Endothelial cell (in vitro differentiated cells): ENCODE results near the gene HERC2. TPM values are rescaled to one million over a fixed set of nuclear protein-coding genes. Genes with fewer than 3 reads are reported as not detected.

Experiments
- DNase-seq: peaks from one replicate; pipeline ENCODE4 v3.0.0; 2021; ENCODE audit warnings: low spot score
- H3K27ac Mint-ChIP-seq: one replicate; pipeline ENCODE4 v1.8.0; 2021; ENCODE audit warnings: mixed read lengths, inconsistent platforms; ENCODE audit not compliant: unreplicated experiment
- H3K27me3 Mint-ChIP-seq: one replicate; pipeline ENCODE4 v1.8.0; 2021; ENCODE audit warnings: mild to moderate bottlenecking, moderate library complexity, mixed read lengths, inconsistent platforms; ENCODE audit not compliant: unreplicated experiment
- H3K36me3 Mint-ChIP-seq: one replicate; pipeline ENCODE4 v1.8.0; 2021; ENCODE audit warnings: mild to moderate bottlenecking, low read depth, mixed read lengths, inconsistent platforms; ENCODE audit not compliant: unreplicated experiment
- H3K4me1 Mint-ChIP-seq: one replicate; pipeline ENCODE4 v1.8.0; 2021; ENCODE audit warnings: mild to moderate bottlenecking, mixed read lengths, inconsistent platforms; ENCODE audit not compliant: unreplicated experiment
- H3K4me3 Mint-ChIP-seq: one replicate; pipeline ENCODE4 v1.8.0; 2021; ENCODE audit warnings: mild to moderate bottlenecking, mixed read lengths, inconsistent platforms; ENCODE audit not compliant: unreplicated experiment
- H3K9me3 Mint-ChIP-seq: one replicate; pipeline ENCODE4 v1.8.0; 2021; ENCODE audit warnings: mixed read lengths, inconsistent platforms; ENCODE audit not compliant: unreplicated experiment
- total RNA-seq: library from RNA; stranded (reverse); fragmentation: NEBNext Ultra II Directional; extraction: Animal tissue kit (Norgen Biotek cat#: 25700); gene quantifications from one replicate; pipeline ENCODE4 v1.2.1, GENCODE V29; 2021; ENCODE audit not compliant: unreplicated experiment
- TF ChIP-seq, protein P1 (sequence below): fragments of 200-600 bp; sonication (generic); IDR thresholded peaks from one replicate; pipeline ENCODE4 v1.5.0; 2021; ENCODE audit warnings: antibody characterized with exemption; ENCODE audit not compliant: unreplicated experiment

Gene HERC2
- total RNA-seq, 1 donor from 2014 or later = 84.6 TPM

DNA sequence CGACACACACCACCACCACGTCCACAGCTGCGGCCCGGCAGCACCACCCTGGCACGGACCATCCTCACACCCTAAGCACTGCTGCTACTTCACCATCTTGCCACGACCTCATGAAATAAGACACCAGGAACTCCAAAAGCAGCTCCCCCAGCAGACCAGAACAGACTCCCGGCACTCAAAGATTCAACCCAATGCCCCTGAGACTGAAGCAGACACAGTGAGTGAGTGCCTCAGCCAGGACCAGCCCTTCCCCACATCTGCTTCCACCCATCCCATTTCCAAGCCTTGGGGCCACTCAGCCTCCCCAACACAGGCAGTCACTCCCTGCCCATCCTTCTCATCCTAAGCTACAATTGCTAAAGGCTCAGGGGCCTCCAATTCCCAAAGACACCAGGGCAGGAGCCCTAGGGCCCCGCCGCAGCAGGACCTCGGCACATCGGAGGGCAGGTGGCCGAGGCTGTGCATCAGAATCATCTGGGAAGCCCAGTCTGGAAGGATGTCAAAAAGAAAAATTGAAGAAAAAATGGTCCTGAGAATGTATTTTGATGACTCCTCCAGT, 204.5 kb downstream of the HERC2 start:
- TF ChIP-seq, protein P1, sequence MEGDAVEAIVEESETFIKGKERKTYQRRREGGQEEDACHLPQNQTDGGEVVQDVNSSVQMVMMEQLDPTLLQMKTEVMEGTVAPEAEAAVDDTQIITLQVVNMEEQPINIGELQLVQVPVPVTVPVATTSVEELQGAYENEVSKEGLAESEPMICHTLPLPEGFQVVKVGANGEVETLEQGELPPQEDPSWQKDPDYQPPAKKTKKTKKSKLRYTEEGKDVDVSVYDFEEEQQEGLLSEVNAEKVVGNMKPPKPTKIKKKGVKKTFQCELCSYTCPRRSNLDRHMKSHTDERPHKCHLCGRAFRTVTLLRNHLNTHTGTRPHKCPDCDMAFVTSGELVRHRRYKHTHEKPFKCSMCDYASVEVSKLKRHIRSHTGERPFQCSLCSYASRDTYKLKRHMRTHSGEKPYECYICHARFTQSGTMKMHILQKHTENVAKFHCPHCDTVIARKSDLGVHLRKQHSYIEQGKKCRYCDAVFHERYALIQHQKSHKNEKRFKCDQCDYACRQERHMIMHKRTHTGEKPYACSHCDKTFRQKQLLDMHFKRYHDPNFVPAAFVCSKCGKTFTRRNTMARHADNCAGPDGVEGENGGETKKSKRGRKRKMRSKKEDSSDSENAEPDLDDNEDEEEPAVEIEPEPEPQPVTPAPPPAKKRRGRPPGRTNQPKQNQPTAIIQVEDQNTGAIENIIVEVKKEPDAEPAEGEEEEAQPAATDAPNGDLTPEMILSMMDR = no peak
- DNase-seq = no peak
- H3K9me3 Mint-ChIP-seq = no peaks in the 10 kb centered on the region
- no peak overlapping the region for H3K27ac Mint-ChIP-seq
- peaks cover 47% of the 10 kb centered on the region for H3K36me3 Mint-ChIP-seq
- H3K4me3 Mint-ChIP-seq = peak overlapping the region; percentile 52
- no peaks in the 10 kb centered on the region for H3K4me1 Mint-ChIP-seq
- H3K27me3 Mint-ChIP-seq = peaks cover 7% of the 10 kb centered on the region

DNA sequence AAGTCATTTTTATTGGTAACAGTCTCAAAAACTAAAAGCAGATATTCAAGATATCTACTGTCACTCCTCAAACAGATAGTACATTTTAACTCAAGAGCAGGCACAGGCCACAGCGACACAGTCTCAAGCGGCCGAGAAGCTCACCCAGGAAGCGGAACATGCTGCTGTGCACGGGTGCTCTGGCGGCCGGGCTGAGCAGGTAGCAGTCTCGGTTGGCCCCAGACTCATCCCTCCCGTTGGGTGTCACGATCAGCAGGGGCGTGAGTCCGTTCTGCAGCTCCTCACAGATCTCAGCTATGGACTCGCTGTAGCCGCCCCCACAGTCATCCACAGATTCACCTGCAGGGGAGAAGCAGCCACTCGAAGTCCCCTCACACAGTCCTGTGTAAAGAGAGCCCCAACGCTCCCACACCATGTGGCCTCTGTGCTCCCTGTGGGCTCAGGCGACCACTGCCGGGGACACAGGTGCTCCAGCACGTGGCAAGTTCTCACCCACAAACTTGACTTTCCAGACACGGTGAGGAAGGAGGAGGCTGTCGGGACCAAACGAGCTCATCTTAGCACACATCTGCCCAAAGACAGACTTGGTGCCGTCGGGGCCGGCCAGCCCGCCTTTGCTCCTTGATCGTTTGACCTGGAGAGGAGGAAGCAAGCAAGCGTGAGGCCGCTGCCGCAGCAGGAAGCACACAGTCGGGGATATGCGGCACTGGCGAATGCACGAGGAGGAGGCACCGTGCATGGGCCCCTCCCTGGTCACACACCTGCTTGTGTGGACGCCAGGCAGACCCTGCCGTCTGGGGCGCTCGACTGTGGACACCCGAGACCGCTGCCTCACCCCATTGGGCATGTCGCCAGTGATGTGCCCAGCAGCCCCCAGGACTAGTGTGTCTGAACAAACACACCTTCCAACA, 205.2 kb downstream of the HERC2 start:
- Mint-ChIP-seq H3K4me3 (no peak overlapping the region), H3K4me1 (no peaks in the 10 kb centered on the region), H3K9me3 (no peaks in the 10 kb centered on the region), H3K27ac (no peak overlapping the region), H3K27me3 (peaks cover 9% of the 10 kb centered on the region), H3K36me3 (peaks cover 54% of the 10 kb centered on the region)
- TF ChIP-seq, protein P1 = no peak
- no peak for DNase-seq

DNA sequence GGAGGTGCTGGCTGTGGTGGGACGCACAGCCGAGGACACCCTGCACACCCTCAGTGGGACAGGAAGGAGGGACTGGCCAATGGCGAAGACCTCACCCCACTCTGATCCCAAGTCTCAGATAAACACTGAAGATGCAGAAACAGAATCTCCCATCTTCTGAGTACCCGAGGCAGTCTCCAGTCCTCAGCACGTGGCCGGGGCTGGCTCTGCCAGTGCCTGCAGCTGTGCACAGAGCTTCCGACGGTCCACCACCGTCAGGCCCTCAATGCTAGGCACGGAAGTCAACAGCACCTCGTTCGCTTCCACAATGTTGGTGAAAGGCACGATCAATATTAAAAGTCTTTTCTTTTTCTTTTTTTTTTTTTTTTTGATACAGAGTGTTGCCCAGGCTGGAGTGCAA, 206.1 kb downstream of the HERC2 start:
- Mint-ChIP-seq H3K36me3 (peaks cover 54% of the 10 kb centered on the region), H3K4me3 (no peak overlapping the region), H3K4me1 (no peaks in the 10 kb centered on the region), H3K27ac (no peak overlapping the region), H3K9me3 (no peaks in the 10 kb centered on the region), H3K27me3 (peaks cover 8% of the 10 kb centered on the region)
- no peak for DNase-seq
- TF ChIP-seq, protein P1 = no peak

DNA sequence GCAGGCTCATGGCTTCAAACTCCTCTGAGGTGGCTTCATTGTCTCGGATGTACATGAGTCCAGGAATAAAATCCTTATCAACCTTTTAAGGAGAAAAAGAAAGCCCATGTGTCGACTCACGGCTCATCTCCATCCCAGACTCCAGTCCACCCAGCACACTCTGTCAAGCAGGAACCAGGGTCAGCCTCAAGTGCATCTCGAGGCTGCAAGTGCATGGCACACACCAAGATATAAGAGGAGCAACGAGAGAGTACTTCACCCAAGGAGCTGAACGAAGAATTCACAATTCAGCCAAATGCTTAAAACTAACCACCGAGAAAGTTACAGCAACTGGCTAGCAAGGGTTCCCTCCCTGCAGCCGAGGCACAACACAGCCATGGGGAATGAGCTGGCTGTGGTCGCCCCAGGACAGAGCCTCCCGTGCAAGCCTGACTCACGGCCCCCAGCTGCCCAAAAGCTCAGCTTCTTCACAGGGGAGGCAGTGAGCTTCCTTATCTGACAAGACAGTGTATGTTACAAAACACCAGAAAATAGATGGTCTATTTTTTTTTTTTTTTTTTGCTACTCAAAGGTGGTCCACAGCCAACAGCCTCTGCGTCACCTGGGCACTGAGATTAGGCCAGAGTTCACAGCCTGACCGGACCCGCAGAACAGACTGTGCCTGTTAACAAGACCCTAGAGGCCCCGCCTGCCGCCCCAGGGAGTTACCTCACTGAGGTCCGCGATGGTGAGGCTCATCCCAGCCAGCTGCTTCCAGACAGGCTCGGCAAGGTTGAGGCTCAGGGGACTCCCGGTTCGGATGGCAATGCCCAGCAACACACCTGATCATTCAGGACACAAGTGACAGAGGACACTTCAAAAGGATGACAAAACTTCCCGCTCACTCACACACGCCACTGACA, 207.0 kb downstream of the HERC2 start:
- H3K4me3 Mint-ChIP-seq = peak overlapping the region; percentile 17
- H3K9me3 Mint-ChIP-seq = no peaks in the 10 kb centered on the region
- no peak for DNase-seq
- TF ChIP-seq, protein P1 = no peak
- peaks cover 10% of the 10 kb centered on the region for H3K27me3 Mint-ChIP-seq
- H3K27ac Mint-ChIP-seq = no peak overlapping the region
- no peaks in the 10 kb centered on the region for H3K4me1 Mint-ChIP-seq
- H3K36me3 Mint-ChIP-seq = peaks cover 50% of the 10 kb centered on the region
